Immature natural killer cell (primary cell): ENCODE measurements around the gene LAMA5. TPM values are rescaled to one million over a fixed set of nuclear protein-coding genes. Genes with fewer than 3 reads are reported as not detected.

Experiments
- DNase-seq, 3 donors: peaks; one replicate each; pipeline ENCODE4 v3.0.0; 2022; ENCODE audit warnings: mixed read lengths in 1 of 3
- H3K27ac Mint-ChIP-seq, 6 donors: one replicate each; pipeline ENCODE4 v1.8.0; 2020; ENCODE audit warnings: mixed read lengths in 6 of 6, mild to moderate bottlenecking in 5 of 6, inconsistent platforms in 4 of 6, moderate library complexity in 3 of 6
- H3K27me3 Mint-ChIP-seq, 3 donors: one replicate each; pipeline ENCODE4 v1.8.0; 2020 to 2021; ENCODE audit warnings: low read depth in 3 of 3, mild to moderate bottlenecking in 3 of 3, mixed read lengths in 3 of 3, moderate library complexity in 3 of 3, inconsistent platforms in 1 of 3
- H3K36me3 Mint-ChIP-seq, 3 donors: one replicate each; pipeline ENCODE4 v1.8.0; 2020; ENCODE audit warnings: mixed read lengths in 3 of 3, inconsistent platforms in 2 of 3, mild to moderate bottlenecking in 2 of 3
- H3K4me1 Mint-ChIP-seq, 2 donors: one replicate each; pipeline ENCODE4 v1.8.0; 2020; ENCODE audit warnings: inconsistent platforms in 2 of 2, mild to moderate bottlenecking in 2 of 2, mixed read lengths in 2 of 2, moderate library complexity in 1 of 2
- H3K4me3 Mint-ChIP-seq, 5 donors: one replicate each; pipeline ENCODE4 v1.8.0; 2020; ENCODE audit warnings: mild to moderate bottlenecking in 5 of 5, mixed read lengths in 5 of 5, inconsistent platforms in 3 of 5, moderate library complexity in 3 of 5
- H3K9me3 Mint-ChIP-seq, 6 donors: one replicate each; pipeline ENCODE4 v1.8.0; 2020; ENCODE audit warnings: mild to moderate bottlenecking in 6 of 6, mixed read lengths in 6 of 6, inconsistent platforms in 4 of 6, moderate library complexity in 3 of 6
- polyA plus RNA-seq, 3 donors: library from polyadenylated mRNA; unstranded; fragments of 300-500 nt; fragmentation: Illumina TruSeq; gene quantifications; one replicate each; pipeline ENCODE4 v1.2.3, GENCODE V29; 2021

The LAMA5 gene
- polyA plus RNA-seq, 3 donors from 2014 or later = 0.30 TPM; not detected in 2

DNA sequence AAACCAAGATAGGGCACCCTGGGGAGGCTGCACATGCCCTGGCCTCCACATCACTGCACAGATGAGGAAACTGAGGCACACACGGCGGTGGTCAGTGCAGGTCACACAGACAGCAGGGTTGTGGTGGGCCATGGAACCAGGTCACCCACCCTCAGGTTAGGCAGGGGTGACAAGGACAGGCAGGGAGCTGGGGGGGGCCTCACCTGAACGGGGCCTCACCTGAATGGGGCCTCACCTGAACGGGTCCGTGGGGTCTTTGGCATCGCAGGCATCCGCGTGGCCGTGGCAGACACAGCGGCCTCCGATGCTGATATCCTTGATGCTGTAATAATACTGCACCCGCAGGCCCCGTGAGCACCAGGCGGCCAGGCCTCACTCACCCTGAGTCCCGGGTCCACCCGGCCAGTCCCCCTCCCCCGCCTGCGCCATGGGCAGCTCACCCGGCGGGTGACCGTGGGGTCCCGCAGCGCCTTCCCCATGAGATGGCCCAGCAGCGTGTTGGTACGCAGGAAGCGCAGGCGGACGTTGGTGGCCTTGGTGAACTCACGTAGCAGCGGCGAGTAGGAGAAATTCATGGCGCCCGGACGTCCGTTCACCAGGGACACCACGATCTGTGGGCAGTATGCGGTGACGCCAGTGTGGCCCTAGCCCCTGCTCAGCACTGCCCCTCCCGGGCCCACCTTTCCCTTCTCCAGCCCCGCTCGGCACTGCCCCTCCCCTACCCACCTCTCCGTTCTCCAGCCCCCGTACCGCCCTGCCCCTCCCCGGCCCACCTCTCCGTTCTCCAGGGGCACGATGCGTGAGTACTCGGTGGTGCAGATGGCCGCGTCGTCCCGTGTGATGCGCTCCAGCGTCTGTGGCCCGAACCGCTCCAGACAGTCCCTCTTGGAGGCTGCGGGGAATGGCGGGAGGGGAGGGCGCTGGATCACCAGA is 15.4 kb downstream of the LAMA5 start:
- no peak for DNase-seq
- Mint-ChIP-seq H3K9me3 (peaks cover 0 to 6% (median 0%) of the 10 kb centered on the region in 6 donors), H3K4me3 (no peak overlapping the region), H3K4me1 (no peaks in the 10 kb centered on the region), H3K36me3 (peaks cover 0 to 4% (median 0%) of the 10 kb centered on the region in 3 donors), H3K27ac (no peak overlapping the region), H3K27me3 (peaks cover 0 to 11% (median 0%) of the 10 kb centered on the region in 3 donors)

DNA sequence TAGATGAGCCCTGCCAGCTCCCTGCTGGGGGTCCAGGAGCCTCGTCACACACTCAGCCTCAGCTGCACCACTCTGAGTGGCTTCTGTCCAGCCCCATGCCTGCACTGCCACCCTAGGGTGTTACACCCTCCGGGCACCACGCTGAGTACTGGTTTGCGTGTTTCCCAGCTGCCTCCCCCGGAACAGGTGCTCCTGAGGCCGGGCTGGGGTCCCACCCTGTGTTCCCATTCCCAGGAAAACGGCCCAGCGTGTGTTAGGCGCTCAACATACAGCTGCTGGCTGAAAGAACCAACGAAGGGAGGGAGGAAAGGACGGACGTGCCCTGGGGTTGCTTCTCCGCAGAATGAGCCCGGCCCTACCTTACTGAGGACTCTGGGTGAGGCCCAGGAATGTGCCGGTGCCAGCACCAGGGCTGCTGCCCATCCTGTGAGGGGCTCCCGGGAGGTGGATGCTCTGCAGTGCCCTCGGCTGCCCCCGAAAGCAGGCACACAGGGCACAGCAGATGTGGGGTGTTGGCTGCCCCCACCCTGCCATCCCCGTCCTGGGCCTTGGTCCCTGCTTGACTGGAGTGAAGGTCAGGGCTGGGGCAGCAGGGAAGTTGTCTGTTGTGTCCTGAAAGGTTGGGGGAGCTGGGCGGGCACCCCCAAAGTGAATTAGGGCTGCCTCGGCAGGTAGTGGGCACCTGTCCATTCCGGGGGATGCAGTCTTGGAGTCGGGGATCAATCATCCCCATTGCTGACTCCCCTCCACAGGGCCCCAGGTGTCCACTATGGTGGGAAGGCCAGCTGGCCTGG is 16.3 kb downstream of the LAMA5 start:
- DNase-seq = no peak
- Mint-ChIP-seq H3K27me3 (peaks cover 0 to 10% (median 0%) of the 10 kb centered on the region in 3 donors), H3K36me3 (peaks cover 0 to 4% (median 0%) of the 10 kb centered on the region in 3 donors), H3K9me3 (peaks cover 0 to 6% (median 0%) of the 10 kb centered on the region in 6 donors), H3K27ac (no peak overlapping the region), H3K4me1 (no peaks in the 10 kb centered on the region), H3K4me3 (no peak overlapping the region)

DNA sequence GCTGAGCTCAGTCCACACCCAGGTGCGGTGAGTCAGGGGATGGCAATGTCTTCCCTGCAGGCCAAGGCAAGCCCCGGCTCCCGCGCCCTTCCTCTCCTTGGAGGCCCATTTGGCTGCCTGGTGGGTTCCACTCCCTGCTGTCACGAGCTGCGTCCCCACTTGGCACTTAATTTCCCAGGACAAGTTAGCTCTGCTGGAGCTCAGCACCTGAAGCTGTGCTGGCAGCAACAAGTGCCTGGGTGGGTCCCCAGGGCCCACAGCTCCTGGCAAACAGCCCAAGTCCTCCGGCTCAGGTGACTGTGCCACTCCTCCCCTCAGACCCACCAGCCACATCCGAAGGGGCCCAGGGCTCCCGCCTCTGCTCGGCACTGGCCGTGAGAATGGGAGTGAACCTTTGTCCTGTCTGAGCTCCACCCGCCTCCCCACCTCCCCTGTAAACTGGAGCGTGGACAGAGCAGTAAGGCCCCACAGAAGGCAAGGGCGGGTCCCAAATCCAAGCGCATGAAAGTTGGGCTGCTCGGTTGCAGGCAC is 16.9 kb downstream of the LAMA5 start:
- H3K36me3 Mint-ChIP-seq = peaks cover 0 to 4% (median 0%) of the 10 kb centered on the region in 3 donors
- no peak for DNase-seq
- no peak overlapping the region for H3K4me3 Mint-ChIP-seq
- no peak overlapping the region for H3K27ac Mint-ChIP-seq
- peaks cover 0 to 9% (median 0%) of the 10 kb centered on the region in 3 donors for H3K27me3 Mint-ChIP-seq
- H3K9me3 Mint-ChIP-seq = peaks cover 0 to 6% (median 0%) of the 10 kb centered on the region in 6 donors
- no peaks in the 10 kb centered on the region for H3K4me1 Mint-ChIP-seq

DNA sequence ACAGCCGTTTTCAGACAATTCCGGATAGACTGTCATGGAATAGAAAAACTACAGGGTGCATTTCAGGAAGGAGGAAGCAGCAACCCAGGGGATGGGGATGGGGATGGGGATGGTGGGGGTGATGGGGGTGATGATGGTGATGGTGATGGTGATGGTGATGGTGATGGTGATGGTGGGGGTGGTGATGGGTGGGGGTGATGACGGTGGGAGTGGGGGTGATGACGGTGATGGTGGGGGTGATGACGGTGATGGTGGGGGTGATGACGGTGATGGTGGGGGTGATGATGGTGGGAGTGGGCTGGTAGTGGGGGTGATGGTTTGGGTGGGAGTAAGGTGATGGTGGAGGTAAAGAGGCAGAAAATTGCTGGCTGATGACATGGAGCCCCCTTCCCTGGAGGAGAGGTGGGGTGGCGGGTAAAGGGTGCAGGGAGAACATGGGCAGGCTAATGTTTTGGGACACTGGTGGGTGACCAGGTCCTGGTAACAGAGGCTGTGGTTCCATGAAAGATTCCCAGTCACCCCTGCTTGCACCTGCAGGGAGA is 17.5 kb downstream of the LAMA5 start:
- H3K27ac Mint-ChIP-seq = no peak overlapping the region
- H3K4me1 Mint-ChIP-seq = no peaks in the 10 kb centered on the region
- DNase-seq = no peak
- H3K4me3 Mint-ChIP-seq = no peak overlapping the region
- peaks cover 0 to 6% (median under 1%) of the 10 kb centered on the region in 6 donors for H3K9me3 Mint-ChIP-seq
- peaks cover 0 to 4% (median 0%) of the 10 kb centered on the region in 3 donors for H3K36me3 Mint-ChIP-seq
- peaks cover 0 to 9% (median 0%) of the 10 kb centered on the region in 3 donors for H3K27me3 Mint-ChIP-seq

DNA sequence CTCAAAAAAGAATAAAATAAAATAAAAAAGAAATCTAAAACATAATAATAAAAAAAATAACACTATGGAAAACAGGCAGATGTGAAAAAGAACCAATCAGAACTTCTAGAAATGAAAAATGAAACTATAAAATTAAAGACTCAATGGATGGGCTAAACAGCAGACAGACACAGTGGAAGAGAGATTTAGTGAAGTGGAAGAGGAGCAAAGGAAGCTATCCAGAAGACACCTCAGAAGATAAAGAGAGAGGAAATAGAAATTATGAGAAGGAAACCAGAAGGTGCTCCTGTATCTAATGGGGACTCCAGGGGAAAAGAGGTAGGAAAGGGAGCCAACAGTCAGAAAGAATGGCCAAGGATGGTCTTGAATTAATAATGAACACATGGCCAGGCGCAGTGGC is 18.5 kb downstream of the LAMA5 start:
- peaks cover 0 to 4% (median 0%) of the 10 kb centered on the region in 3 donors for H3K36me3 Mint-ChIP-seq

DNA sequence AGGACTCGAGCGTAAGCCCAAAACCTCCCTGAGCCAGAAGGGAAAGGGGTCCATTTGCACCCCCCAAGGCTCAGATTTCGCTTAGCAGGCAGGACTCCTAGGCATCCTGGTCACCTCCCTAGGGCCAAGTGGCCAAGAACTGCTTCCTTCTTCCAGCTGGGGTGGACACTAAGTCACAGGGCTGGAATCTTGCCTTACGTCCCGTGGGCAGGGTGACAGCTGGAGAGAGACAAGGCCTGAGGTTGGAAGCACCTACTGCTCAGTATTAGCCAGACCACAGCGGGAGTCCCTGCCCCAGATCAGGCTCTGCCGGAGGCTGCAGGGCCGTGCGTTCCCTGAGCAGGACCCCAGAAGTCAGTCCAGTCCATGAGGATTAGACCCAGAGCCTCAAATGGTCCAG is 19.7 kb downstream of the LAMA5 start:
- peaks cover 0 to 6% (median under 1%) of the 10 kb centered on the region in 6 donors for H3K9me3 Mint-ChIP-seq
- no peak overlapping the region for H3K27ac Mint-ChIP-seq
- H3K27me3 Mint-ChIP-seq = peaks cover 0 to 9% (median 0%) of the 10 kb centered on the region in 3 donors
- H3K4me3 Mint-ChIP-seq = no peak overlapping the region
- no peak for DNase-seq
- peaks cover 0 to 8% (median 0%) of the 10 kb centered on the region in 3 donors for H3K36me3 Mint-ChIP-seq
- no peaks in the 10 kb centered on the region for H3K4me1 Mint-ChIP-seq

More for the DNA sequence above, 18.5 kb downstream of the LAMA5 start:
- no peak for DNase-seq
- Mint-ChIP-seq H3K27ac (no peak overlapping the region), H3K4me3 (no peak overlapping the region), H3K27me3 (peaks cover 0 to 9% (median 0%) of the 10 kb centered on the region in 3 donors), H3K9me3 (peaks cover 0 to 6% (median under 1%) of the 10 kb centered on the region in 6 donors), H3K4me1 (no peaks in the 10 kb centered on the region)

DNA sequence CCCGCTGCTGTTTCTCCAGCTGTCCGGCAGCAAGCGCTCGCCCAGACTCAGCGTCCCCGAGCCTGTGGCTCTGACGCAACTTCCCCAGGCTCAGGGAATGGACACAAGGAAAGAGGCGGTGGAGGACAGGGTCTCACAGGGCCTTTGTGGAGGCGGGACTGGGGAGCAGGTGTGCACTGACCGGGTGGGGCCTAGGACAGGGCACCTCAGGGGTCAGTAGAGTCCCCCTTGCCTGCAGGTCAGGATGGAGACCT is 20.0 kb downstream of the LAMA5 start:
- DNase-seq = no peak
- peaks cover 0 to 10% (median 0%) of the 10 kb centered on the region in 3 donors for H3K27me3 Mint-ChIP-seq
- peaks cover 0 to 8% (median 0%) of the 10 kb centered on the region in 3 donors for H3K36me3 Mint-ChIP-seq
- peaks cover 0 to 6% (median under 1%) of the 10 kb centered on the region in 6 donors for H3K9me3 Mint-ChIP-seq
- H3K4me3 Mint-ChIP-seq = no peak overlapping the region
- no peaks in the 10 kb centered on the region for H3K4me1 Mint-ChIP-seq
- no peak overlapping the region for H3K27ac Mint-ChIP-seq

DNA sequence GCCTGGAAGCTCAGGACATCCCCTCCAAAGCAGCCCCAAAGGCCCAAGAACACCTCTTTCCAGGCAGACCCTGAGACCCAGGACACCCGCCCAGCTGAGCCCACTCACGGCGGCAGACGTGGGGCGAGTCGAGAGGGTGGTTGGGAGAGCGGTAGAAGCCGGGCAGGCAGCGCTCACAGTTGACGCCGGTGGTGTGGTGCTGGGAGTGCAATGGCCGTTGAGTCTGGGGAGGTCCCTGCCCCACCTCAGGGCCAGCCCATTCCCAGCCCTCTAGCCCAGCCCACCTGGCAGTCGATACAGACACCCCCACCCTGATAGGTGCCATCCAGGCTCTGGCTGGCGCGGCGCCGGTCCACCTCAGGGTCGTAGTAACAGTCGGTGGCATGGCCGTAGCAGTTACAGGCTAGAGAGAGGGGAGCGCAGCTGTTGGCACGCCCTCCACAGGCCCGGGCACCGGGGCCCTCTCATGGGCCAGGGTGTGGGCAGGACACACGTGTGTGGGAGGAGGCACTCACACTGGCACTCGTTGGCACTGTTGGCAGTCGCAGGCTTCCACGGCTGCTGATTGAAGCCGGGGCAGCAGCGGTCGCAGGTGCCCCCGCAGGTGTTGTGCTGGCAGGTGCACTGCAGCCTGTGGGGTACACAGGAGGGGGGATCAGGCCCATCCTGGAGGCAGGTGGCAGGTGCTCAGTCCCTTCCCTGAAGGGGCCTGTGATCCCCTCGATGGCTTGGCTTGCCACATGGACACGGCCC is 20.5 kb downstream of the LAMA5 start:
- peaks cover 0 to 6% (median under 1%) of the 10 kb centered on the region in 6 donors for H3K9me3 Mint-ChIP-seq
- no peak overlapping the region for H3K27ac Mint-ChIP-seq
- H3K27me3 Mint-ChIP-seq = peaks cover 0 to 11% (median 0%) of the 10 kb centered on the region in 3 donors
- H3K36me3 Mint-ChIP-seq = peaks cover 0 to 8% (median 0%) of the 10 kb centered on the region in 3 donors
- H3K4me3 Mint-ChIP-seq = no peak overlapping the region
- no peaks in the 10 kb centered on the region for H3K4me1 Mint-ChIP-seq
- no peak for DNase-seq

DNA sequence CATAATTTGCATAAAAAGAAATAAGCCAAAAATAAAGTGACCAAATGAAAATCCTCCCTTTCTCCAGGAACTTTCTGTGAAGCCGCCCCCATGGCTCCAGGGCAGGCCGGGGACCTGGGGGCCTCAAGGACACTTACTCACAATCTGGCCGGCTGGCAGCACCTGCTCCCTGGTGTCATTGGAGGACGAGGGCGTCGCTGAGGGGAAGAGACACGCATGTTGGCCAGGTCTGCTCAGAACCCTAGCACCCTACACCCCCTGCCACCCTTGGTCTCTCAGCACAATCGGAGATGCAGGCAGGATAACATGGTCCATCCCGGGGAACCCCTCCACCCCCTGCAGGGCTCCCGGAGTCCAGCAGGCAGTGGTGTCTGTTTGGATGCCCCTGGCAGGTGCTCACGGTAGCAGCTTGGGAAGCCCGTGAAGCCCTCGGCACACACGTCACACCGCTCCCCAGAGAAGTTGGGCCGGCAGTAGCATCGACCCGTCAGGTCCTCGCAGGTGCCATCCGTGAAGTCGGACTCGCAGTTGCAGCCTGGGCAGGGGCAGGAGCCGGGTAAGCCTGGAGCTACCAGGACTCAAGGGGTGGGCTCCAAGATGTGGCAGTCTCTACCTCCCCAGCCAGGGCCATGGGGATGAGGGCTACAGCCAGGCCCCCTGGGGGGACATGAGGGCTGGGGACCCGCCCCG is 21.3 kb downstream of the LAMA5 start:
- DNase-seq = no peak
- no peak overlapping the region for H3K4me3 Mint-ChIP-seq
- peaks cover 0 to 6% (median under 1%) of the 10 kb centered on the region in 6 donors for H3K9me3 Mint-ChIP-seq
- H3K4me1 Mint-ChIP-seq = no peaks in the 10 kb centered on the region
- H3K27me3 Mint-ChIP-seq = peaks cover 0 to 11% (median 0%) of the 10 kb centered on the region in 3 donors
- H3K27ac Mint-ChIP-seq = no peak overlapping the region
- H3K36me3 Mint-ChIP-seq = peaks cover 0 to 8% (median 0%) of the 10 kb centered on the region in 3 donors

DNA sequence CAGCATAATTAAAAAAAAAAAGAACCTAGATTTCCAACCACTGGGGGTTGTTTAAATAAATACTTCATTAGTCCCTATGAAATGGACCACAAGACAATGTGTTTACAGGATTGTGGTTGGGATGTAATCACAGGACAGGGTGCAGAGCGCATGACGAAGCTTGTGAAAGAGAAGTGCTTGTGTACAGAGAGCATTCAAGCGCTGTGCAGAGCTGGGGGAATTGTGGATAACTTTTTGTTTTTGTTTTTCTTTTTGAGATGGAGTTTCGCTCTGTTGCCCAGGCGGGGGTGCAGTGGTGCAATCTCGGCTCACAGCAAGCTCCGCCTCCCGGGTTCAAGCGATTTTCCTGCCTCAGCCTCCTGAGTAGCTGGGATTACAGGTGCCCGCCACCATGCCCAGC is 22.3 kb downstream of the LAMA5 start:
- peaks cover 0 to 8% (median 0%) of the 10 kb centered on the region in 3 donors for H3K36me3 Mint-ChIP-seq
- H3K4me3 Mint-ChIP-seq = no peak overlapping the region
- peaks cover 0 to 6% (median under 1%) of the 10 kb centered on the region in 6 donors for H3K9me3 Mint-ChIP-seq

DNA sequence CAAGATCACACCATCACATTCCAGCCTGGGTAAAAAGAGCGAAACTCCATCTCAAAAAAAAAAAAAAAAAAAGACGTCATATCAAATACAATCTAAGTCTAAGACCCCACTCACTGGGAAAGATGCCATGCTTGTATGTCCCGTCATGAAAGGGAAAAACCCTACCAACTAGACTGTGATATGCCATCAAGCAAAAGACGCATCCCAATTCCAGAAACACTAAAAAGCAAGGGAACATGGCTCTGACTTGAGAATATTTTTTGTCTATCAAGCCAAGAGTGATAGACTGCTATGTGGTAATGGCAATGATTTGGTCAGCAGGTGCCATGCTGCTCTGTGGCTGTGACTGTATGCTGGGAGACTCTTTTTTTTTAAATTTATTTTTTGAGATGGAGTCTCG is 23.0 kb downstream of the LAMA5 start:
- DNase-seq = no peak
- H3K4me3 Mint-ChIP-seq = no peak overlapping the region
- peaks cover 0 to 11% (median 4%) of the 10 kb centered on the region in 3 donors for H3K27me3 Mint-ChIP-seq
- no peaks in the 10 kb centered on the region for H3K4me1 Mint-ChIP-seq
- H3K9me3 Mint-ChIP-seq = peaks cover 0 to 6% (median under 1%) of the 10 kb centered on the region in 6 donors
- H3K27ac Mint-ChIP-seq = no peak overlapping the region
- H3K36me3 Mint-ChIP-seq = peaks cover 0 to 8% (median 0%) of the 10 kb centered on the region in 3 donors

More for the DNA sequence above, 22.3 kb downstream of the LAMA5 start:
- no peaks in the 10 kb centered on the region for H3K4me1 Mint-ChIP-seq
- peaks cover 0 to 13% (median 3%) of the 10 kb centered on the region in 3 donors for H3K27me3 Mint-ChIP-seq
- no peak for DNase-seq
- no peak overlapping the region for H3K27ac Mint-ChIP-seq

DNA sequence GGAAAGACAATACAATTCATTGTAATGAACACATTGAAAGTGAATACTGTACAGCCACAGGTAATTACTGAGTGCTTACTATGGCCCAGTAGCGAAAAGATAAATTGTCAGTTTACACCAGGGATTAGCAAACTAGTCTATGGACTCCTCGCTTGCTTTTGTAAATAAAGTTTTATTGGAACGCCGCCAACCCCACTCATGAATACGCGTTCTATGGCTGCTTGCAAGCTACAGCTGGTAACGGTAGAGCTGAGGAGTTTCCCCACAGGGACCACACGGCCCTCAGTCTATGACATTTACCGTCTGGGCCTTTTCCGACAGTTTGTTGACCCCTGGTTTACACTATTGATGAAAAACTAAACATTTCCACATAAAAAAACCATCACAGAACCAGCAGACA is 24.2 kb downstream of the LAMA5 start:
- H3K4me3 Mint-ChIP-seq = no peak overlapping the region
- peaks cover 0 to 4% (median 0%) of the 10 kb centered on the region in 6 donors for H3K9me3 Mint-ChIP-seq
- H3K36me3 Mint-ChIP-seq = peaks cover 0 to 4% (median 0%) of the 10 kb centered on the region in 3 donors
- H3K4me1 Mint-ChIP-seq = no peaks in the 10 kb centered on the region
- H3K27me3 Mint-ChIP-seq = peaks cover 0 to 4% (median 4%) of the 10 kb centered on the region in 3 donors
- no peak for DNase-seq
- no peak overlapping the region for H3K27ac Mint-ChIP-seq
